IMR-90 (cell line): ENCODE data around the gene FAM234B. TPM values are rescaled to one million over a fixed set of nuclear protein-coding genes. Genes with fewer than 3 reads are reported as not detected.

Source experiments
- ATAC-seq: fragments of 200-7000 bp; cut with Tn5 transposase; 2 replicates; pipeline ENCODE4 v1.9.1; 2020; ENCODE audit warnings: low read depth, mild to moderate bottlenecking, moderate library complexity
- BruUV-seq: library from RNA; stranded (reverse); fragments of 400-500 nt; replicated peaks from 2 replicates; lab custom pipeline; 2021; lab: Mats Ljungman, UMichigan
- CTCF ChIA-PET: fragments of 300-600 bp; formaldehyde crosslinking; extraction: SDS; loops from one replicate; lab custom pipeline; 2021; ENCODE audit warnings: antibody characterized with exemption; lab: Yijun Ruan, JAX
- POLR2A ChIA-PET: fragments of 300-600 bp; sonication (Branson Sonifier 250); formaldehyde crosslinking; loops from one replicate; lab custom pipeline; 2022; ENCODE audit warnings: antibody characterized with exemption; ENCODE audit not compliant: unreplicated experiment; lab: Charles Lee
- DNase-seq: peaks from one replicate; pipeline ENCODE4 v3.0.0; 2013
- H2AFZ ChIP-seq: replicated peaks from 2 replicates; pipeline ENCODE3; 2013; ENCODE audit warnings: low read length, mild to moderate bottlenecking; ENCODE audit not compliant: poor library complexity
- H2AK5ac ChIP-seq: 2 replicates; pipeline ENCODE4 v1.6.1; 2013; ENCODE audit warnings: low read depth, low read length, inconsistent platforms
- H2AK9ac ChIP-seq: replicated peaks from 2 replicates; pipeline ENCODE3; 2013; ENCODE audit warnings: mild to moderate bottlenecking, low read depth, low read length, moderate library complexity; ENCODE audit not compliant: poor library complexity
- H2BK120ac ChIP-seq: 2 replicates; pipeline ENCODE4 v1.6.1; 2013; ENCODE audit warnings: low read depth, low read length, inconsistent platforms
- H2BK15ac ChIP-seq: 3 replicates; pipeline ENCODE4 v1.6.1; 2013; ENCODE audit warnings: low read depth, low read length, inconsistent platforms
- H2BK20ac ChIP-seq: 2 replicates; pipeline ENCODE4 v1.6.1; 2013; ENCODE audit warnings: low read depth, mild to moderate bottlenecking, inconsistent platforms, low read length, moderate library complexity
- H2BK5ac ChIP-seq: 2 replicates; pipeline ENCODE4 v1.6.1; 2013; ENCODE audit warnings: mild to moderate bottlenecking, low read depth, low read length, inconsistent platforms; ENCODE audit not compliant: poor library complexity, severe bottlenecking
- H3K14ac ChIP-seq: replicated peaks from 2 replicates; pipeline ENCODE4 v1.6.1; 2013; ENCODE audit warnings: low read depth, low read length, inconsistent platforms
- H3K18ac ChIP-seq: 2 replicates; pipeline ENCODE4 v1.6.1; 2013; ENCODE audit warnings: low read depth, low read length, control low read depth
- H3K23ac ChIP-seq: 2 replicates; pipeline ENCODE4 v1.6.1; 2013; ENCODE audit warnings: low read depth, low read length, inconsistent platforms
- H3K27ac ChIP-seq: 2 replicates; pipeline ENCODE4 v1.5.1; 2013; ENCODE audit warnings: mild to moderate bottlenecking, control low read depth, low read length; ENCODE audit not compliant: insufficient read depth
- H3K27me3 ChIP-seq: 2 replicates; pipeline ENCODE4 v1.6.1; 2013; ENCODE audit warnings: low read length; ENCODE audit not compliant: control insufficient read depth, insufficient read depth
- H3K36me3 ChIP-seq: 2 replicates; pipeline ENCODE4 v1.6.1; 2013; ENCODE audit warnings: low read length, mixed read lengths; ENCODE audit not compliant: control insufficient read depth, insufficient read depth
- H3K4ac ChIP-seq: 2 replicates; pipeline ENCODE4 v1.6.1; 2013; ENCODE audit warnings: low read depth, low read length, inconsistent platforms
- H3K4me1 ChIP-seq: 2 replicates; pipeline ENCODE4 v1.6.1; 2013; ENCODE audit warnings: low read length, mixed read lengths; ENCODE audit not compliant: control insufficient read depth, insufficient read depth
- H3K4me2 ChIP-seq: 2 replicates; pipeline ENCODE4 v1.6.1; 2013; ENCODE audit warnings: low read depth, mild to moderate bottlenecking, control low read depth, low read length, moderate library complexity
- H3K4me3 ChIP-seq: 2 replicates; pipeline ENCODE4 v1.5.1; 2013; ENCODE audit warnings: low read depth, mild to moderate bottlenecking, control low read depth, low read length, moderate library complexity; ENCODE audit not compliant: insufficient read depth
- H3K56ac ChIP-seq: 2 replicates; pipeline ENCODE4 v1.6.1; 2013; ENCODE audit warnings: low read length, inconsistent platforms; ENCODE audit not compliant: insufficient read depth; ENCODE audit errors: extremely low read depth
- H3K79me1 ChIP-seq, 2 experiments: 2 replicates each; pipeline ENCODE4 v1.6.1; 2013; ENCODE audit warnings: low read length in 2 of 2, inconsistent platforms in 1 of 2, low read depth in 1 of 2
- H3K9ac ChIP-seq: 2 replicates; pipeline ENCODE4 v1.6.1; 2013; ENCODE audit warnings: low read depth, low read length, control low read depth
- H3K9me1 ChIP-seq: 2 replicates; pipeline ENCODE4 v1.6.1; 2013; ENCODE audit warnings: low read length, inconsistent platforms; ENCODE audit not compliant: insufficient read depth
- H3K9me3 ChIP-seq: 2 replicates; pipeline ENCODE4 v1.6.1; 2013; ENCODE audit warnings: low read length; ENCODE audit not compliant: control insufficient read depth, insufficient read depth
- H4K20me1 ChIP-seq: 2 replicates; pipeline ENCODE4 v1.6.1; 2013; ENCODE audit warnings: low read length, inconsistent platforms; ENCODE audit not compliant: insufficient read depth
- H4K5ac ChIP-seq: 2 replicates; pipeline ENCODE4 v1.6.1; 2013; ENCODE audit warnings: mild to moderate bottlenecking, low read depth, low read length, control low read depth
- H4K8ac ChIP-seq, 2 experiments: 2 replicates each; pipeline ENCODE4 v1.6.1; 2013; ENCODE audit warnings: low read depth in 2 of 2, low read length in 2 of 2, control low read depth in 1 of 2, inconsistent platforms in 1 of 2
- H4K91ac ChIP-seq: 2 replicates; pipeline ENCODE4 v1.6.1; 2013; ENCODE audit warnings: low read depth, low read length, inconsistent platforms; ENCODE audit not compliant: insufficient read depth
- BHLHE40 ChIP-seq: fragments of 150-350 bp; IDR thresholded peaks from 2 replicates; pipeline ENCODE4 v1.6.1; 2016; ENCODE audit warnings: mild to moderate bottlenecking, low read depth, low read length
- CEBPB ChIP-seq: IDR thresholded peaks from 2 replicates; pipeline ENCODE4 v1.6.1; 2012; ENCODE audit warnings: low read depth, low read length, improper control_type of control experiment
- CHD1 ChIP-seq: IDR thresholded peaks from 2 replicates; pipeline ENCODE4 v1.6.1; 2012; ENCODE audit warnings: low read depth, low read length, improper control_type of control experiment
- FOS ChIP-seq: fragments of 150-350 bp; IDR thresholded peaks from 2 replicates; pipeline ENCODE4 v1.6.1; 2016; ENCODE audit warnings: low read depth, low read length
- MAFK ChIP-seq: IDR thresholded peaks from 2 replicates; pipeline ENCODE4 v1.6.1; 2012; ENCODE audit warnings: low read depth, low read length, improper control_type of control experiment
- MAZ ChIP-seq: IDR thresholded peaks from 2 replicates; pipeline ENCODE4 v1.6.1; 2012; ENCODE audit warnings: low read depth, mild to moderate bottlenecking, low read length, improper control_type of control experiment, moderate library complexity, borderline replicate concordance
- MXI1 ChIP-seq: IDR thresholded peaks from 2 replicates; pipeline ENCODE4 v1.6.1; 2012; ENCODE audit warnings: low read depth, mild to moderate bottlenecking, low read length, moderate library complexity, borderline replicate concordance
- NFE2L2 ChIP-seq: fragments of 150-350 bp; IDR thresholded peaks from 2 replicates; pipeline ENCODE4 v1.6.1; 2016; ENCODE audit warnings: low read depth, mild to moderate bottlenecking, low read length
- POLR2A ChIP-seq: IDR thresholded peaks from 2 replicates; pipeline ENCODE4 v1.6.1; 2012; ENCODE audit warnings: mild to moderate bottlenecking, low read depth, low read length
- RAD21 ChIP-seq: IDR thresholded peaks from 2 replicates; pipeline ENCODE4 v1.6.1; 2012; ENCODE audit warnings: low read length, improper control_type of control experiment
- RCOR1 ChIP-seq: IDR thresholded peaks from 2 replicates; pipeline ENCODE4 v1.6.1; 2012; ENCODE audit warnings: mild to moderate bottlenecking, low read length, improper control_type of control experiment; ENCODE audit not compliant: insufficient replicate concordance
- RFX5 ChIP-seq: IDR thresholded peaks from 2 replicates; pipeline ENCODE4 v1.8.0; 2012; ENCODE audit warnings: low read depth, mild to moderate bottlenecking, low read length, moderate library complexity
- SMC3 ChIP-seq: fragments of 150-350 bp; IDR thresholded peaks from 2 replicates; pipeline ENCODE4 v1.6.1; 2016; ENCODE audit warnings: low read depth, mild to moderate bottlenecking, antibody characterized with exemption, low read length, moderate library complexity
- WGBS, 2 experiments: methylation state at CpG; one replicate each; pipeline versions ENCODE4 v1.1.5 to v1.1.7; 2013; ENCODE audit warnings: missing lambda C conversion rate in 2 of 2; ENCODE audit not compliant: insufficient read length in 1 of 2; ENCODE audit errors: extremely low coverage in 2 of 2; 5-methylcytosine and 5-hydroxymethylcytosine counted together
- dilution Hi-C: fragments of 300-500 bp; cut with HindIII; formaldehyde crosslinking; loops from one replicate; pipeline ENCODE4 v1.14.3; 2018; ENCODE audit warnings: low sequenced_read_pairs; ENCODE audit not compliant: unreplicated experiment
- in situ Hi-C: fragments of 300-500 bp; cut with MboI; formaldehyde crosslinking; loops from 3 replicates; pipeline ENCODE4 v1.14.3; 2019; ENCODE audit warnings: low sequenced_read_pairs, inconsistent platforms, mixed read lengths
- intact Hi-C: fragments of 100-400 bp; cut with micrococcal nuclease; formaldehyde crosslinking; loops from 2 replicates; pipeline ENCODE4 v1.10.0; 2022
- polyA plus RNA-seq, 3 experiments: library from polyadenylated mRNA; depleted of rRNA; stranded (reverse); fragments of >200 nt; gene quantifications; 2 replicates each; pipeline ENCODE4 v1.2.3, GENCODE V29; 2012; ENCODE audit warnings: low replicate concordance in 1 of 3
- total RNA-seq: library from RNA; depleted of rRNA; stranded (reverse); fragments of >200 nt; gene quantifications from 2 replicates; pipeline ENCODE4 v1.2.3, GENCODE V29; 2012
- TF ChIP-seq, protein P1 (sequence below): fragments of 150-350 bp; IDR thresholded peaks from 2 replicates; pipeline ENCODE4 v1.6.1; 2016; ENCODE audit warnings: low read depth, mild to moderate bottlenecking, low read length, moderate library complexity, borderline replicate concordance
- TF ChIP-seq, protein P2 (sequence below): conservative IDR thresholded peaks from 2 replicates; pipeline ENCODE4 v1.5.1; 2012; ENCODE audit warnings: mild to moderate bottlenecking, low read depth, low read length, improper control_type of control experiment
- TF ChIP-seq, protein P3 (sequence below): fragments of 150-350 bp; IDR thresholded peaks from 2 replicates; pipeline ENCODE4 v1.6.1; 2017; ENCODE audit warnings: mild to moderate bottlenecking, antibody characterized with exemption, low read length, low read depth

FAM234B gene
- total and polyA plus RNA-seq, 2 of the 4 experiments (the other 2 are of a cell fraction): 3.6 to 8.6 TPM

- POLR2A ChIA-PET: no interaction called here
- in situ Hi-C loops (no loop called here), dilution Hi-C loops (no loop called here)
Measured at GRCh38 chr12:13080266-13080665, 36.1 kb downstream of the FAM234B start.

More at GRCh38 chr12:13080266-13080665, 36.1 kb downstream of the FAM234B start:
- no peak overlapping the region for H3K27ac ChIP-seq
- DNase-seq (no peak), ATAC-seq (no peak)
- no peak overlapping the region for H3K9ac ChIP-seq
- no peak overlapping the region for H4K5ac ChIP-seq
- no peak overlapping the region for H4K8ac ChIP-seq
- no peak overlapping the region for H2BK5ac ChIP-seq
- H3K4me2 ChIP-seq: no peak overlapping the region
- no TSS peak for BruUV-seq
- H3K23ac ChIP-seq: no peak overlapping the region
- intact Hi-C loops: no loop called here
- no peaks in the 10 kb centered on the region for H3K27me3 ChIP-seq
- no peak overlapping the region for H3K14ac ChIP-seq
- H2BK20ac ChIP-seq: no peak overlapping the region
- H2BK15ac ChIP-seq: no peak overlapping the region
- no peaks in the 10 kb centered on the region; the same call in 1 of the 2 replicates for H3K9me3 ChIP-seq
- H2AK5ac ChIP-seq: no peak overlapping the region
- no peak overlapping the region for H3K18ac ChIP-seq
- TF ChIP-seq, protein P1, sequence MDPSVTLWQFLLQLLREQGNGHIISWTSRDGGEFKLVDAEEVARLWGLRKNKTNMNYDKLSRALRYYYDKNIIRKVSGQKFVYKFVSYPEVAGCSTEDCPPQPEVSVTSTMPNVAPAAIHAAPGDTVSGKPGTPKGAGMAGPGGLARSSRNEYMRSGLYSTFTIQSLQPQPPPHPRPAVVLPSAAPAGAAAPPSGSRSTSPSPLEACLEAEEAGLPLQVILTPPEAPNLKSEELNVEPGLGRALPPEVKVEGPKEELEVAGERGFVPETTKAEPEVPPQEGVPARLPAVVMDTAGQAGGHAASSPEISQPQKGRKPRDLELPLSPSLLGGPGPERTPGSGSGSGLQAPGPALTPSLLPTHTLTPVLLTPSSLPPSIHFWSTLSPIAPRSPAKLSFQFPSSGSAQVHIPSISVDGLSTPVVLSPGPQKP: no peak
- TF ChIP-seq, protein P2, sequence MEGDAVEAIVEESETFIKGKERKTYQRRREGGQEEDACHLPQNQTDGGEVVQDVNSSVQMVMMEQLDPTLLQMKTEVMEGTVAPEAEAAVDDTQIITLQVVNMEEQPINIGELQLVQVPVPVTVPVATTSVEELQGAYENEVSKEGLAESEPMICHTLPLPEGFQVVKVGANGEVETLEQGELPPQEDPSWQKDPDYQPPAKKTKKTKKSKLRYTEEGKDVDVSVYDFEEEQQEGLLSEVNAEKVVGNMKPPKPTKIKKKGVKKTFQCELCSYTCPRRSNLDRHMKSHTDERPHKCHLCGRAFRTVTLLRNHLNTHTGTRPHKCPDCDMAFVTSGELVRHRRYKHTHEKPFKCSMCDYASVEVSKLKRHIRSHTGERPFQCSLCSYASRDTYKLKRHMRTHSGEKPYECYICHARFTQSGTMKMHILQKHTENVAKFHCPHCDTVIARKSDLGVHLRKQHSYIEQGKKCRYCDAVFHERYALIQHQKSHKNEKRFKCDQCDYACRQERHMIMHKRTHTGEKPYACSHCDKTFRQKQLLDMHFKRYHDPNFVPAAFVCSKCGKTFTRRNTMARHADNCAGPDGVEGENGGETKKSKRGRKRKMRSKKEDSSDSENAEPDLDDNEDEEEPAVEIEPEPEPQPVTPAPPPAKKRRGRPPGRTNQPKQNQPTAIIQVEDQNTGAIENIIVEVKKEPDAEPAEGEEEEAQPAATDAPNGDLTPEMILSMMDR: no peak
- no peak for TF ChIP-seq MAFK
- no peak for TF ChIP-seq RAD21
- no peak for TF ChIP-seq NFE2L2
- TF ChIP-seq POLR2A: no peak
- TF ChIP-seq RFX5: no peak
- no peak for TF ChIP-seq CHD1
- TF ChIP-seq, protein P3, sequence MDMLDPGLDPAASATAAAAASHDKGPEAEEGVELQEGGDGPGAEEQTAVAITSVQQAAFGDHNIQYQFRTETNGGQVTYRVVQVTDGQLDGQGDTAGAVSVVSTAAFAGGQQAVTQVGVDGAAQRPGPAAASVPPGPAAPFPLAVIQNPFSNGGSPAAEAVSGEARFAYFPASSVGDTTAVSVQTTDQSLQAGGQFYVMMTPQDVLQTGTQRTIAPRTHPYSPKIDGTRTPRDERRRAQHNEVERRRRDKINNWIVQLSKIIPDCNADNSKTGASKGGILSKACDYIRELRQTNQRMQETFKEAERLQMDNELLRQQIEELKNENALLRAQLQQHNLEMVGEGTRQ: no peak
- TF ChIP-seq RCOR1: no peak
- TF ChIP-seq MAZ: no peak
- no peak for TF ChIP-seq MXI1
- TF ChIP-seq CEBPB: no peak
- no peak for TF ChIP-seq SMC3
- TF ChIP-seq BHLHE40: no peak
- TF ChIP-seq FOS: no peak
- WGBS, 2 experiments: no CpG with 5 or more reads among the region's 3 CpGs
- no peak overlapping the region for H3K4ac ChIP-seq
- no peak overlapping the region for H2AFZ ChIP-seq
- H4K20me1 ChIP-seq: no peaks in the 10 kb centered on the region
- H3K4me1 ChIP-seq: no peaks in the 10 kb centered on the region; the same call in 1 of the 2 replicates
- no peak overlapping the region for H4K91ac ChIP-seq
- H3K79me1 ChIP-seq: no peaks in the 10 kb centered on the region
- H2AK9ac ChIP-seq: no peak overlapping the region
- H3K36me3 ChIP-seq: peaks cover 5% of the 10 kb centered on the region
- CTCF ChIA-PET: no interaction called here
- no peak overlapping the region for H3K56ac ChIP-seq
- 0 out of 2 replicates have a peak, but pooled peaks cover 8% of the 10 kb centered on the region for H3K9me1 ChIP-seq
- H2BK120ac ChIP-seq: no peak overlapping the region
- H3K4me3 ChIP-seq: no peak overlapping the region
